Testis (tissue), 3 donors: ENCODE data around the gene TENM4. TPM values are rescaled to one million over a fixed set of nuclear protein-coding genes. Genes with fewer than 3 reads are reported as not detected.

ENCODE experiments used
- DNase-seq: peaks from one replicate; pipeline ENCODE4 v3.0.0-alpha.2; 2019
- H3K27ac ChIP-seq, 2 donors: fragments of 200-600 bp; sonication (generic); one replicate each; pipeline ENCODE4 v1.5.1; 2019
- H3K27me3 ChIP-seq: fragments of 200-600 bp; sonication (generic); one replicate; pipeline ENCODE4 v1.5.1; 2019
- H3K36me3 ChIP-seq: fragments of 200-600 bp; sonication (generic); one replicate; pipeline ENCODE4 v1.5.1; 2017; ENCODE audit warnings: low read depth; ENCODE audit errors: missing control alignments
- H3K4me1 ChIP-seq: fragments of 200-600 bp; sonication (generic); one replicate; pipeline ENCODE4 v1.5.1; 2019
- H3K4me3 ChIP-seq, 2 donors: fragments of 200-600 bp; sonication (generic); one replicate each; pipeline ENCODE4 v1.5.1; 2017 to 2019
- H3K9me3 ChIP-seq: fragments of 200-600 bp; sonication (generic); one replicate; pipeline ENCODE4 v1.5.1; 2017
- CTCF ChIP-seq, 3 experiments: fragments of 450-650 bp in 2 of 3; fragments of 200-600 bp in 1 of 3; sonication (generic) in 1 of 3; IDR thresholded peaks; one replicate each; pipeline ENCODE4 v1.5.1; 2016 to 2019; ENCODE audit warnings: antibody characterized with exemption in 3 of 3, mild to moderate bottlenecking in 2 of 3, moderate library complexity in 1 of 3
- POLR2A ChIP-seq: fragments of 450-650 bp; IDR thresholded peaks from one replicate; pipeline ENCODE4 v1.6.1; 2017; ENCODE audit warnings: antibody characterized with exemption, mild to moderate bottlenecking, moderate library complexity
- WGBS, 2 donors: methylation state at CpG; one replicate each; pipeline ENCODE4 v1.1.5; 2018; 5-methylcytosine and 5-hydroxymethylcytosine counted together
- intact Hi-C: fragments of 100-400 bp; cut with DNase I; formaldehyde crosslinking; loops from one replicate; pipeline ENCODE4 v1.15.1; 2023; ENCODE audit warnings: low total_unique reads
- polyA plus RNA-seq: library from polyadenylated mRNA; stranded (reverse); fragments of 350-450 nt; fragmentation: Illumina TruSeq; extraction: RNeasy Lipid Tissue Mini Kit (QIAGEN cat#74804); gene quantifications from one replicate; pipeline ENCODE4 v1.2.3, GENCODE V29; 2014; ENCODE audit warnings: low read depth, low replicate concordance; ENCODE audit not compliant: insufficient read depth
- total RNA-seq, 2 donors: library from RNA; depleted of rRNA; stranded (reverse); fragments of >200 nt; gene quantifications; one replicate each; pipeline ENCODE4 v1.2.3, GENCODE V29; 2016

The TENM4 gene
- total and polyA plus RNA-seq, 3 donors from 2014 or later, result 10.6 to 17.9 (median 11.4) TPM

GRCh38 chr11:79388201-79388600, 52.6 kb downstream of the TENM4 start:
- no peak overlapping the region for H3K4me3 ChIP-seq
- no peaks in the 10 kb centered on the region for H3K27me3 ChIP-seq
- DNase-seq, result no peak
- no peaks in the 10 kb centered on the region for H3K9me3 ChIP-seq
- TF ChIP-seq CTCF (IDR thresholded peaks at IDR 0.05) (no peak), POLR2A (no peak)
- H3K36me3 ChIP-seq, result no peaks in the 10 kb centered on the region
- WGBS, 2 donors, result 82 to 87% methylated on average over 2 of the region's 2 CpGs
- H3K27ac ChIP-seq, result no peak overlapping the region
- peaks cover 5% of the 10 kb centered on the region for H3K4me1 ChIP-seq
- intact Hi-C loops, result no loop called here

GRCh38 chr11:79383874-79384273, 57.0 kb downstream of the TENM4 start:
- TF ChIP-seq POLR2A, result no peak
- no peak for TF ChIP-seq CTCF (IDR thresholded peaks at IDR 0.05)
- H3K4me3 ChIP-seq, result no peak overlapping the region
- H3K9me3 ChIP-seq, result no peaks in the 10 kb centered on the region
- H3K4me1 ChIP-seq, result no peaks in the 10 kb centered on the region
- WGBS, 2 donors, result 79 to 91% methylated on average over 3 of the region's 3 CpGs
- H3K27me3 ChIP-seq, result no peaks in the 10 kb centered on the region
- intact Hi-C loops, result no loop called here
- no peaks in the 10 kb centered on the region for H3K36me3 ChIP-seq
- DNase-seq, result no peak
- H3K27ac ChIP-seq, result no peak overlapping the region

DNA sequence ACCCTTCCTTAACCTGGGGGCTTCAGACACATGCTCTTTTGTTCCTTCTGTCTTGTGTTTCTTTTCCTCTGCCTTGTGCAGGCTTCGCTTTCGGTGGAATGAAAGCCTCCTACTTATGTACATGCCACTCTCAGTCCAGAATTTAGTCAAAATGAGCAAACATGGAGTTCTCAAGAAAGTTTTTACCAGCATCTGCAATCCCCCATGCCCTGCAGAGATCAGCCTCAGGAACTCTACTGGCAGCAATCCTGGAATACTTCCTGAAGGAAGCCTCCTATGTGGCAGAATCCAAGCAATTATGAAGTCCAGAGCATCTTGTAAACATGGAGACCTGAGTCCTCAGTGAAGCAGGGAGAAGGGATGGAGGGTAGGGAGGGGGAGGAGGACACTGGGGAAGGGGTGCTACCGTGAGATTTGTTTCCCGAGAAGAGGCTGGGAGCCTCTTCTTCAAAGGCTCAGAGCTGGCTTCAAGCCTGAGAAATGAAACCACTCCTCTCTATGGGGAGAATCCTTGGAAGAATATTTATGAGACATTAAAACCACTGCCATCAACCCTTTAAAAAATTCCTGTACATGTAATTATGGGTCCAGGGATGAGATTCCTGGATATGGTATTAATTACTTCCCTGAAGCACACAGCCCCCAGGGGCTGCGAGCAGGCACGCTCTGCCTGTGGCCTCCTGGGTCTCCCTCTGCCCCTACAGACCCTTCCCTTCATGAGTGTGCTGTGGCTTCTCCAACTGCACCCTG, 58.4 kb downstream of the TENM4 start:
- WGBS, 2 donors, result 64 to 74% methylated on average over 6 of the region's 6 CpGs
- Histone ChIP-seq H3K9me3 (no peaks in the 10 kb centered on the region), H3K4me3 (no peak overlapping the region), H3K36me3 (no peaks in the 10 kb centered on the region), H3K4me1 (no peaks in the 10 kb centered on the region), H3K27me3 (no peaks in the 10 kb centered on the region), H3K27ac (no peak overlapping the region)
- TF ChIP-seq POLR2A (no peak), CTCF (IDR thresholded peaks at IDR 0.05) (no peak)
- intact Hi-C loops, result no loop called here
- no peak for DNase-seq

DNA sequence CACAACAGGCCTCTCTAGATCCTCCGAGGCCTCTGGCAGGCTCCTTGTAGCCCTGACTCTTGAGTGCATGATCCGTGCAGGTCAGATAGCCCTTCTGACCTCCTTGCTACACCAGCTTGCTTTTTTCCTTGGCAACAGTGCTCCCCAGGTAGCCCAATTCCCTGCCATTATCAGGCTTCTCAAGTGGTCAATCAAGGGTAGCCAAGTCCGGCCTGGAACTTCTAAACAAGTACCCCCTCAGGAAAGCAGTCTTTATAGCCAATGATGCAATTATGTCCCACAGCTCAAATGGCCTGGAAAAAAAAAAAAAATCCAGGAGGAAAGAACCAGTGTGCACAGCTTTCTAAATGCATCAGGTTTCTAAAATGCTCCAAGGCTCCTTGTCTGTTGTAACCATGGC, 59.8 kb downstream of the TENM4 start:
- H3K9me3 ChIP-seq, result no peaks in the 10 kb centered on the region
- H3K4me1 ChIP-seq, result no peaks in the 10 kb centered on the region
- 52 to 69% methylated on average over 3 of the region's 3 CpGs for WGBS, 2 donors
- H3K27ac ChIP-seq, result no peak overlapping the region
- no peaks in the 10 kb centered on the region for H3K27me3 ChIP-seq
- no peak for TF ChIP-seq CTCF (IDR thresholded peaks at IDR 0.05)
- TF ChIP-seq POLR2A, result no peak
- DNase-seq, result no peak
- intact Hi-C loops, result no loop called here
- no peak overlapping the region for H3K4me3 ChIP-seq
- no peaks in the 10 kb centered on the region for H3K36me3 ChIP-seq

DNA sequence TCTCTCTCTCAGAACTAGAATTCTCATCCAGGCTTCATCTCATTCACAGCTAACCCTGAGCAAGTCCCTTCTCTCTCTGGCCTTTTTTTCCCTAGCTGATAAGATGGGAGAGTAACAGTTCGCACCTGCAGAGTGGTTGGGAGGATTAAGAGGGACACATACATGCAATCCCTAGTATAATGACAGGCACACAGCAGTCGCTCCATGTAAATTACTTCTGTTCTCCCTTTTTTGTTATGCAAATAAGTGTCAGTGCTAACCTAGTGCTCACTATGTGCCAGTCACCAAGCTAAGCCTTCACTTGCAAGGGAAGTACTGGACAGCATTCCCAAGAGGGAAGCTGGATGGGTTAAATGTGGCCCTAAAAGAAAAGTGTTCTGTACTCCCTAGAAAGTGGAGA, 63.4 kb downstream of the TENM4 start:
- TF ChIP-seq CTCF (IDR thresholded peaks at IDR 0.05), result no peak
- TF ChIP-seq POLR2A, result no peak
- no peaks in the 10 kb centered on the region for H3K4me1 ChIP-seq
- H3K4me3 ChIP-seq, result no peak overlapping the region
- H3K27ac ChIP-seq, result no peak overlapping the region
- WGBS, 2 donors, result 93 to 97% methylated on average over 2 of the region's 2 CpGs
- H3K36me3 ChIP-seq, result no peaks in the 10 kb centered on the region
- H3K9me3 ChIP-seq, result no peaks in the 10 kb centered on the region
- no peak for DNase-seq
- intact Hi-C loops, result no loop called here
- H3K27me3 ChIP-seq, result no peaks in the 10 kb centered on the region
